22Rv1 (cell line): ENCODE measurements around the gene CDKN2AIPNL.

Experiments used
- ZFX ChIP-seq: fragments of 450-650 bp; IDR thresholded peaks from 2 replicates; pipeline ENCODE4 v1.6.1; 2017; ENCODE audit warnings: antibody characterized with exemption, borderline replicate concordance
- TF ChIP-seq, protein P1 (sequence below): fragments of 450-650 bp; IDR thresholded peaks from 2 replicates; pipeline ENCODE4 v1.5.1; 2017; ENCODE audit warnings: mild to moderate bottlenecking

- TF ChIP-seq, protein P1, sequence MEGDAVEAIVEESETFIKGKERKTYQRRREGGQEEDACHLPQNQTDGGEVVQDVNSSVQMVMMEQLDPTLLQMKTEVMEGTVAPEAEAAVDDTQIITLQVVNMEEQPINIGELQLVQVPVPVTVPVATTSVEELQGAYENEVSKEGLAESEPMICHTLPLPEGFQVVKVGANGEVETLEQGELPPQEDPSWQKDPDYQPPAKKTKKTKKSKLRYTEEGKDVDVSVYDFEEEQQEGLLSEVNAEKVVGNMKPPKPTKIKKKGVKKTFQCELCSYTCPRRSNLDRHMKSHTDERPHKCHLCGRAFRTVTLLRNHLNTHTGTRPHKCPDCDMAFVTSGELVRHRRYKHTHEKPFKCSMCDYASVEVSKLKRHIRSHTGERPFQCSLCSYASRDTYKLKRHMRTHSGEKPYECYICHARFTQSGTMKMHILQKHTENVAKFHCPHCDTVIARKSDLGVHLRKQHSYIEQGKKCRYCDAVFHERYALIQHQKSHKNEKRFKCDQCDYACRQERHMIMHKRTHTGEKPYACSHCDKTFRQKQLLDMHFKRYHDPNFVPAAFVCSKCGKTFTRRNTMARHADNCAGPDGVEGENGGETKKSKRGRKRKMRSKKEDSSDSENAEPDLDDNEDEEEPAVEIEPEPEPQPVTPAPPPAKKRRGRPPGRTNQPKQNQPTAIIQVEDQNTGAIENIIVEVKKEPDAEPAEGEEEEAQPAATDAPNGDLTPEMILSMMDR, result no peak
- no peak for TF ChIP-seq ZFX
Measured at GRCh38 chr5:134432174-134432573, 20.5 kb upstream of the CDKN2AIPNL start.
